OCI-LY1 (cell line): ENCODE results near the gene FAM20C.

Experiments used
- H2AFZ ChIP-seq: fragments of 200-600 bp; sonication (generic), shearing (Covaris generic); 2 replicates; pipeline ENCODE4 v1.6.0; 2014; ENCODE audit warnings: antibody characterized with exemption, mild to moderate bottlenecking, low read length
- H3F3A ChIP-seq: fragments of 200-600 bp; sonication (generic), shearing (Covaris generic); 2 replicates; pipeline ENCODE4 v1.6.0; 2014; ENCODE audit warnings: mild to moderate bottlenecking, antibody characterized with exemption, low read length, moderate library complexity; ENCODE audit not compliant: insufficient read depth
- H3K27ac ChIP-seq: fragments of 200-600 bp; sonication (generic); 2 replicates; pipeline ENCODE4 v1.5.1; 2014; ENCODE audit warnings: low read length, mixed run types, mild to moderate bottlenecking, low read depth; ENCODE audit not compliant: poor library complexity, severe bottlenecking
- H3K27me3 ChIP-seq: fragments of 200-600 bp; sonication (generic); 2 replicates; pipeline ENCODE4 v1.6.0; 2014; ENCODE audit warnings: antibody characterized with exemption, mild to moderate bottlenecking, low read length, moderate library complexity; ENCODE audit not compliant: insufficient read depth
- H3K36me3 ChIP-seq: fragments of 200-600 bp; sonication (generic); 2 replicates; pipeline ENCODE4 v1.6.1; 2014; ENCODE audit warnings: mild to moderate bottlenecking, antibody characterized with exemption, low read length, moderate library complexity, mixed read lengths; ENCODE audit not compliant: insufficient read depth
- H3K4me1 ChIP-seq: fragments of 200-600 bp; sonication (generic); 2 replicates; pipeline ENCODE4 v1.5.1; 2014; ENCODE audit warnings: mild to moderate bottlenecking, low read length, moderate library complexity; ENCODE audit not compliant: insufficient read depth, severe bottlenecking
- H3K4me2 ChIP-seq: fragments of 200-600 bp; sonication (generic), shearing (Covaris generic); 2 replicates; pipeline ENCODE4 v1.6.1; 2014; ENCODE audit warnings: low read length
- H3K4me3 ChIP-seq: fragments of 200-600 bp; sonication (generic); 2 replicates; pipeline ENCODE4 v1.5.1; 2014; ENCODE audit warnings: low read length, low read depth, mild to moderate bottlenecking, mixed read lengths; ENCODE audit not compliant: poor library complexity, severe bottlenecking
- H3K79me2 ChIP-seq: fragments of 200-600 bp; shearing (Covaris generic); 2 replicates; pipeline ENCODE4 v1.6.1; 2016; ENCODE audit warnings: mixed run types, low read length, mixed read lengths; ENCODE audit not compliant: insufficient read depth
- H3K9ac ChIP-seq: fragments of 200-600 bp; sonication (generic), shearing (Covaris generic); 2 replicates; pipeline ENCODE4 v1.6.1; 2014; ENCODE audit warnings: mild to moderate bottlenecking, low read length, mixed read lengths
- H3K9me2 ChIP-seq: fragments of 200-600 bp; sonication (generic), shearing (Covaris generic); 2 replicates; pipeline ENCODE4 v1.6.1; 2014; ENCODE audit warnings: low read depth, mild to moderate bottlenecking, low read length, mixed read lengths
- H3K9me3 ChIP-seq: fragments of 200-600 bp; shearing (Covaris generic); 2 replicates; pipeline ENCODE4 v1.6.1; 2014; ENCODE audit warnings: low read length, mixed read lengths
- H4K20me1 ChIP-seq: fragments of 200-600 bp; sonication (generic), shearing (Covaris generic); 2 replicates; pipeline ENCODE4 v1.6.0; 2016; ENCODE audit warnings: mild to moderate bottlenecking, low read length; ENCODE audit not compliant: insufficient read depth
- EZH2 ChIP-seq: fragments of 200-600 bp; sonication (generic), shearing (Covaris generic); IDR thresholded peaks from 2 replicates; pipeline ENCODE4 v1.8.0; 2017; ENCODE audit warnings: borderline replicate concordance, mixed run types, mild to moderate bottlenecking, antibody characterized with exemption, low read length, moderate library complexity, mixed read lengths
- TF ChIP-seq, protein P1 (sequence below): fragments of 200-600 bp; sonication (generic), shearing (Covaris generic); IDR thresholded peaks from 2 replicates; pipeline ENCODE4 v1.5.1; 2017; ENCODE audit warnings: mild to moderate bottlenecking, antibody characterized with exemption, low read length, moderate library complexity, mixed read lengths

The FAM20C gene

DNA sequence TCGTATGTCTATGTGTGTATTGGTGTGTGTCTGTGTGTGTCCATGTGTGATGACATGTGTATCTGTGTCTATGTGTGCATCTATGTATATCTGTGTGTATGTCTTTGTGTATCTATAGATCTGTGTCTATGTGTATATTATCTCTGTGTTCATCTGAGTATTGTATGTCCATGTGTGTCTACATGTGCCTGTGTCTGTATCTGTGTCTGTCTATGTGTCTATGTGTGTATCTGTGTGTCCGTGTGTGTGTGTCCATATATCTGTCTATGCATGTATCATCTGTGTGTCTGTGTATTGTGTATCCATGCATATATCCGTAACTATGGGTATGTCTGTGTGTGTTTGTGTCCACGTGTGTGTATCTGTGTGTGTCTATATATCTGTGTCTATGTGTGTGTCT lies 2.7 kb upstream of the FAM20C start:
- Histone ChIP-seq H3K79me2 (no peaks in the 10 kb centered on the region), H3K4me3 (no peak overlapping the region), H4K20me1 (no peaks in the 10 kb centered on the region), H2AFZ (no peak overlapping the region), H3K9me2 (no peaks in the 10 kb centered on the region), H3K27me3 (no peaks in the 10 kb centered on the region), H3F3A (no peaks in the 10 kb centered on the region), H3K4me2 (no peak overlapping the region), H3K27ac (no peak overlapping the region), H3K9ac (no peak overlapping the region), H3K4me1 (no peaks in the 10 kb centered on the region), H3K9me3 (no peaks in the 10 kb centered on the region), H3K36me3 (no peaks in the 10 kb centered on the region)
- no peak for TF ChIP-seq EZH2
- TF ChIP-seq, protein P1, sequence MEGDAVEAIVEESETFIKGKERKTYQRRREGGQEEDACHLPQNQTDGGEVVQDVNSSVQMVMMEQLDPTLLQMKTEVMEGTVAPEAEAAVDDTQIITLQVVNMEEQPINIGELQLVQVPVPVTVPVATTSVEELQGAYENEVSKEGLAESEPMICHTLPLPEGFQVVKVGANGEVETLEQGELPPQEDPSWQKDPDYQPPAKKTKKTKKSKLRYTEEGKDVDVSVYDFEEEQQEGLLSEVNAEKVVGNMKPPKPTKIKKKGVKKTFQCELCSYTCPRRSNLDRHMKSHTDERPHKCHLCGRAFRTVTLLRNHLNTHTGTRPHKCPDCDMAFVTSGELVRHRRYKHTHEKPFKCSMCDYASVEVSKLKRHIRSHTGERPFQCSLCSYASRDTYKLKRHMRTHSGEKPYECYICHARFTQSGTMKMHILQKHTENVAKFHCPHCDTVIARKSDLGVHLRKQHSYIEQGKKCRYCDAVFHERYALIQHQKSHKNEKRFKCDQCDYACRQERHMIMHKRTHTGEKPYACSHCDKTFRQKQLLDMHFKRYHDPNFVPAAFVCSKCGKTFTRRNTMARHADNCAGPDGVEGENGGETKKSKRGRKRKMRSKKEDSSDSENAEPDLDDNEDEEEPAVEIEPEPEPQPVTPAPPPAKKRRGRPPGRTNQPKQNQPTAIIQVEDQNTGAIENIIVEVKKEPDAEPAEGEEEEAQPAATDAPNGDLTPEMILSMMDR: no peak

GRCh38 chr7:190196-190595 lies 2.2 kb upstream of the FAM20C start:
- no peaks in the 10 kb centered on the region for H3K9me2 ChIP-seq
- H3K27ac ChIP-seq: no peak overlapping the region
- H3K9ac ChIP-seq: no peak overlapping the region
- H3K4me2 ChIP-seq: no peak overlapping the region
- TF ChIP-seq EZH2: no peak
- TF ChIP-seq, protein P1: no peak
- no peaks in the 10 kb centered on the region for H4K20me1 ChIP-seq
- H3K36me3 ChIP-seq: no peaks in the 10 kb centered on the region
- H3F3A ChIP-seq: no peaks in the 10 kb centered on the region
- H3K79me2 ChIP-seq: no peaks in the 10 kb centered on the region
- no peak overlapping the region for H2AFZ ChIP-seq
- no peaks in the 10 kb centered on the region for H3K4me1 ChIP-seq
- H3K4me3 ChIP-seq: no peak overlapping the region
- no peaks in the 10 kb centered on the region for H3K27me3 ChIP-seq
- H3K9me3 ChIP-seq: no peaks in the 10 kb centered on the region

DNA sequence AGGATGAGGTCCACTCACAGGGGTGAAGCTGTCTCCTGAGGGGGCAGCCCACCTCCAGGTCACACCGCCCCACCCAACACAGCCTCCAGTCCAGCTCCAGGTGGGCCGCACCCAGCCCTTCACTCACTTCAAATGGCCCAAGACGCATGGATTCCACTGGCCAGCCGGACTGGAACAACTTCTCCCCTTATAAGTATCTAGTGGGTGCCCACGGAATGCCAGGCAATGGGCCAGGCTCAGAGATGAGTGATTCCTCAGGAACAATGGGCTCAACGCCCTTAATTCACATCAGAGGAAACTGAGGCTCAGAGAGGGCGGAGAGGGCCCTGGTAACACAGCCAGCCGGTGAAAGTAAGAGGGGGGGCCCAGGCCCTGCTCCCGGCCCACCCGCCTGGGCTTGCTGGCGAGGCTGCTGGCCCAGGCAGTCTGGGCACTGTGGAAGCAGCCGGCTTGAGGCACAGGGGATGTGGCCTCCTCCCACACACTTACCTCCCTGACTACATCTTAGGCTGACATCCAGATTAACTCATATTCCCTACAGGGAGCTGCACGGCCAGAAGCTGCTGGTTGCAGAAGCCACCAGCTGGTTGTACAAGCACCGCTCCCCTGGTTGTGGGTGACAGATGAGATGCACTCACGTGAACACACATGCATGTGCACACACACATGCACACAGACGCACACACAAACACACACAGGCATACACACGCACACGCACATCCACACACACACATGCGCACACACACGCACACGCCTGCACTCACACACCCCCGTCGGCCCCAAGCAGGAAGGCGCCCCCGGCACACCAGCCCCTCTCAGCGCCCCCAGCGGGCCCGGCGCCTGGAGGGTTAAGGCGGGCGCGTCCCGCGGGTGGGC lies 1.0 kb upstream of the FAM20C start:
- no peak overlapping the region for H3K9ac ChIP-seq
- no peak overlapping the region for H3K4me3 ChIP-seq
- no peaks in the 10 kb centered on the region for H3K9me2 ChIP-seq
- H3K4me1 ChIP-seq: no peaks in the 10 kb centered on the region
- no peak overlapping the region for H3K27ac ChIP-seq
- TF ChIP-seq, protein P1: no peak
- TF ChIP-seq EZH2: no peak
- no peaks in the 10 kb centered on the region for H3F3A ChIP-seq
- no peak overlapping the region for H2AFZ ChIP-seq
- no peaks in the 10 kb centered on the region for H3K9me3 ChIP-seq
- H3K79me2 ChIP-seq: no peaks in the 10 kb centered on the region
- no peak overlapping the region for H3K4me2 ChIP-seq
- H3K27me3 ChIP-seq: no peaks in the 10 kb centered on the region
- no peaks in the 10 kb centered on the region for H3K36me3 ChIP-seq
- no peaks in the 10 kb centered on the region for H4K20me1 ChIP-seq
